ENCODE results near the gene CHGA. TPM values are rescaled to one million over a fixed set of nuclear protein-coding genes. Genes with fewer than 3 reads are reported as not detected.

The CHGA gene
- total and polyA plus RNA-seq, 4 donors = 0.47 to 4.4 (median 0.82) TPM

DNA sequence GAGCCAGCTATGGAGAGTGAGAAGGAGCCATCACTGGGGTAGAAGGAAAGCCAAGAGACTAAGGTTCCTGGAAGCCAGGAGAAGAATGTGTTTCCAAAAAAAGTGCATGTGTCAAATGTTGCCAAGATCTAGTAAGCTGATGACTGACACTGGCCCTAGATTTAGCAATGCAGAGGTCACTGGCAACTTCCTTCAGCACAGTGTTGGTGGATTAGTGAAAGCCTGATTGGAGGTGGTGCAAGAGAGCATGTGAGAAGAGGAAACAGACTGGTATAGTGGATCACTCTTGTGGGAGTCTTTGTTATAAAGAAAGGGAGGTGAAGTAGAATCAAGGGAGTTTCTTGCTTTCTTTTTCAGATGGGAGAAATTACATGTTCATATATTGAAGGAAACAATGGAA lies 34.1 kb upstream of the CHGA start:
- H3K4me3 ChIP-seq = no peak overlapping the region
- peak; percentile 19 for ATAC-seq (ENCODE audit: insufficient read depth, low FRiP score)
- DNase-seq = no peak
- TF ChIP-seq, protein P1, sequence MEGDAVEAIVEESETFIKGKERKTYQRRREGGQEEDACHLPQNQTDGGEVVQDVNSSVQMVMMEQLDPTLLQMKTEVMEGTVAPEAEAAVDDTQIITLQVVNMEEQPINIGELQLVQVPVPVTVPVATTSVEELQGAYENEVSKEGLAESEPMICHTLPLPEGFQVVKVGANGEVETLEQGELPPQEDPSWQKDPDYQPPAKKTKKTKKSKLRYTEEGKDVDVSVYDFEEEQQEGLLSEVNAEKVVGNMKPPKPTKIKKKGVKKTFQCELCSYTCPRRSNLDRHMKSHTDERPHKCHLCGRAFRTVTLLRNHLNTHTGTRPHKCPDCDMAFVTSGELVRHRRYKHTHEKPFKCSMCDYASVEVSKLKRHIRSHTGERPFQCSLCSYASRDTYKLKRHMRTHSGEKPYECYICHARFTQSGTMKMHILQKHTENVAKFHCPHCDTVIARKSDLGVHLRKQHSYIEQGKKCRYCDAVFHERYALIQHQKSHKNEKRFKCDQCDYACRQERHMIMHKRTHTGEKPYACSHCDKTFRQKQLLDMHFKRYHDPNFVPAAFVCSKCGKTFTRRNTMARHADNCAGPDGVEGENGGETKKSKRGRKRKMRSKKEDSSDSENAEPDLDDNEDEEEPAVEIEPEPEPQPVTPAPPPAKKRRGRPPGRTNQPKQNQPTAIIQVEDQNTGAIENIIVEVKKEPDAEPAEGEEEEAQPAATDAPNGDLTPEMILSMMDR (IDR thresholded peaks at IDR 0.05; ENCODE audit: control extremely low read depth, extremely low read depth) = no peak
- H3K4me1 ChIP-seq (ENCODE audit: control insufficient read depth in 5 of 5, insufficient read depth in 5 of 5, low read length in 5 of 5) = no peaks in the 10 kb centered on the region
- no peak overlapping the region for H3K9ac ChIP-seq (ENCODE audit: insufficient read depth in 1 of 2, low read length in 2 of 2)
- no peaks in the 10 kb centered on the region for H3K36me3 ChIP-seq (ENCODE audit: control insufficient read depth in 4 of 4, insufficient read depth in 4 of 4, low read length in 4 of 4)
- peaks cover 0 to 3% (median 0%) of the 10 kb centered on the region in 3 donors for H3K27me3 ChIP-seq (ENCODE audit: control insufficient read depth in 3 of 3, insufficient read depth in 3 of 3, low read length in 2 of 3)
- H3K27ac ChIP-seq (ENCODE audit: low read depth in 1 of 2, low read length in 1 of 2) = no peak overlapping the region
- peaks cover 0 to 19% (median 4%) of the 10 kb centered on the region in 4 donors for H3K9me3 ChIP-seq (ENCODE audit: control insufficient read depth in 4 of 4, insufficient read depth in 3 of 4, low read length in 3 of 4)

DNA sequence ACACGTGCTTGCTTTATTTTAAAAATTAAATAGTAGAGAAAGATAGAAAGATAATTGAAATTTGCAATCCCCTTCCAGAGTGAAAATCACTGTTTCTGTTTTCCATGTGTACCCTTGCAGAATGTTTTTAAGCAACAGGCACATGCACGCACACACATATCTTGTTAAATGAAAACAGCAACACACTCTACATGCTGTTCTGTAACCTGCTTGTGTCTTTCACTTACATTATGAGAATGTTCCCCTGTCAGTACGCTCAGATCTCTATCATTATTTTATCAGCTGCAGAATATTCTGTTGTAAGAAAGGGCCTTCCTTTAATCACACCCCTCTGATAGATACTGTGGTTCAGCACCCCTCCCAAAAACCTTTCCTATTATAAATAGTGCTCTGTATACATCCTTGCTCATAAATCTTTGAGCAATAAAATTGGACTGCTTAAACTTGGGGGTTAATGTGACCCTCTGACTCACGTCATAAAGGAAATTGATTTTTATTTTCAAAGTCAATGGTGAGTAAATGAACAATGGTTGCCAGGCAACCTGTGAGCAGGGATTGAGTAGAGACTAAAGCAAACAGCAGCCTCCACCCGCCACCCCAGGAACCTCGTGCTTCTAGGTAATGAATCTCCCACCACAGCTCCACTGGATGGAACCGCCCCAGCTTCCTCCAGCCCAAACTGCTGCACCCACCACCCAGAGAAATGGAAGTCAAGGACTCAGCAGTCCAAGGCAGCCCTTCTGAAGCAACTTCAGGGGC lies 31.9 kb upstream of the CHGA start:
- Histone ChIP-seq H3K27me3 (ENCODE audit: control insufficient read depth in 3 of 3, insufficient read depth in 3 of 3, low read length in 2 of 3) (no peaks in the 10 kb centered on the region), H3K4me3 (no peak overlapping the region), H3K27ac (ENCODE audit: low read depth in 1 of 2, low read length in 1 of 2) (no peak overlapping the region), H3K4me1 (ENCODE audit: control insufficient read depth in 5 of 5, insufficient read depth in 5 of 5, low read length in 5 of 5) (no peaks in the 10 kb centered on the region), H3K36me3 (ENCODE audit: control insufficient read depth in 4 of 4, insufficient read depth in 4 of 4, low read length in 4 of 4) (no peaks in the 10 kb centered on the region), H3K9me3 (ENCODE audit: control insufficient read depth in 4 of 4, insufficient read depth in 3 of 4, low read length in 3 of 4) (peaks cover 0 to 17% (median 4%) of the 10 kb centered on the region in 4 donors), H3K9ac (ENCODE audit: insufficient read depth in 1 of 2, low read length in 2 of 2) (no peak overlapping the region)
- ATAC-seq (ENCODE audit: insufficient read depth, low FRiP score) = no peak
- 51 to 65% methylated on average over 7 of the region's 7 CpGs for WGBS, 2 donors
- TF ChIP-seq, protein P1 (IDR thresholded peaks at IDR 0.05; ENCODE audit: control extremely low read depth, extremely low read depth) = no peak
- DNase-seq = no peak

DNA sequence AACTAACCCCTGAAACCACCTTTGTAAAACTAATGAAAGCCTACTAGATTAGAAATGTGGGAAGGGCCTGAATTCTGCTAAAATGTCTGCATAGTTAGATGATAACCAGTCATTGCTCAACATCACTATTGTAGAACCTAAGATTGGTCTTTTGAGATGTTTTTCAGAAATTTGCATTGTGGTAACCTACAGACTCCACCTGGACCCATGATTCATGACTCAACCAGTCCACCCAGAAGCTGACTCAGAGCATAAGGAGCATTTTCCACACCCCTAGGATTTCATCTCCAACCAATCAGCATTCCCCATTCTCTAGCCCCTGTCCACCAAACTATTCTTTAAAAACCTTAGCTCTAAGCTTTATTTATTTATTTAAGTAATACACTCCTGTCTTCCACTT lies 30.4 kb upstream of the CHGA start:
- H3K36me3 ChIP-seq (ENCODE audit: control insufficient read depth in 4 of 4, insufficient read depth in 4 of 4, low read length in 4 of 4) = no peaks in the 10 kb centered on the region
- no peak overlapping the region for H3K27ac ChIP-seq (ENCODE audit: low read depth in 1 of 2, low read length in 1 of 2)
- H3K4me3 ChIP-seq = no peak overlapping the region
- no peaks in the 10 kb centered on the region for H3K27me3 ChIP-seq (ENCODE audit: control insufficient read depth in 3 of 3, insufficient read depth in 3 of 3, low read length in 2 of 3)
- H3K9me3 ChIP-seq (ENCODE audit: control insufficient read depth in 4 of 4, insufficient read depth in 3 of 4, low read length in 3 of 4) = peaks cover 0 to 19% (median 4%) of the 10 kb centered on the region in 4 donors
- no peak overlapping the region for H3K9ac ChIP-seq (ENCODE audit: insufficient read depth in 1 of 2, low read length in 2 of 2)
- ATAC-seq (ENCODE audit: insufficient read depth, low FRiP score) (no peak), DNase-seq (no peak)
- TF ChIP-seq, protein P1 (IDR thresholded peaks at IDR 0.05; ENCODE audit: control extremely low read depth, extremely low read depth) = no peak
- H3K4me1 ChIP-seq (ENCODE audit: control insufficient read depth in 5 of 5, insufficient read depth in 5 of 5, low read length in 5 of 5) = no peaks in the 10 kb centered on the region
